ENCODE measurements around the gene LGI1.
"Not testable (repeated sequence)": the region's sequence is repeated elsewhere in the genome, so short reads cannot be mapped to it uniquely, and the experiment has no call there.

Gene LGI1

DNA sequence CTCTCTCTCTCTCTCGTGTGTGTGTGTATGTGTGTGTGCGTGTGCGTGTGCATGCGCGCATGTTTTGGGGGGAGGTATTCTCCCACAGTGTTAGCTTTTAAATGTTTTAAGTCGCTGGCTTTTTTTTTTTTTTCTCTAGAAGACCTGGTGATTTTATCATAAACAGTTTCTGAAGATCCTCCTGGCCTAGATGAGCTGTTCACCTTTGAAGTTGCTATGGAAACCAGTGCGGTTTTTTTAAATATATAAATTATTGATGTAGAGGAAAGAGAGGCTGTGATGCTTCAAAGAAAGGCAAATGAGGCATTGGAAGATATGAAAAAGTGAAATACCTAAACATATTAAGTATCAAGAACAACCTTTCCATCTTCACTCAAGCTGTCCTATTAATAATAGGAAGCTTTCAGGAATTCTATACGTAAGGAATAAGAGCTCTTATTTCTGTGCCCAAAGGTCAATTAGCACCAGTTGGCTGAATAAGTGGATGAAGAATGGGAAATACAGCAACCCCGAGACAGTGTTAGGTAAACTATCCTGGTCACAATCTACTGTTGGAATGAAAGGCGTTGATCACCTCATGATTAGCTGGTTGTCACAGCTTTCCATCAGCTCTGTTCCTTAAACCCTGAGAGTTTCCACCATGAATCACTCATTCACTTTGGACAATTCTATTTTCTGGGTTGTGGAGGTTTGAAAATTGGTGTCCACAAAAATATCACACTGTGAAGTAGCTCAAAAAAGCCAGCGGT is 69.5 kb downstream of the LGI1 start:
- DNase-seq, result no peak
- in situ Hi-C loops (cut with HindIII; ENCODE audit: low pct_ligation_motif_present, low pct_unique_long_range_greater_than_20kb, low sequenced_read_pairs), result no loop called here

DNA sequence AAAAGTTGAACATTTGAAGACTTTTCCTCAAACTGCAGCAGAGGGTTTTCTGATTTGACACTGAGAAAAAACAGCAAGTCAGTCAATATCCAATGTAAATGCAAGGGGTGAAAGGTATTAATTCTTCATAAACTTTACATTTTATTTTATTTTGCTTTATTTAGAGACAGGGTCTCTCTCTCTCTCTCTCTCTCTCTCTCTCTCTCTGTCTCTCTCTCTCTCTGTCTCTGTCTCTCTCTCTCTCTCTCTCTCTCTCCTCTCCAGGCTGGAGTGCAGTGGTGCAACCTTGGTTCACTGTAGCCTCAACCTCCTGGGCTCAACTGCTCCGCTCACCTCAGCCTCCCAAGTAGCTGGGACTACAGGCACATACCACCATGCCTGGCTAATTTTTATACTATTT is 73.3 kb downstream of the LGI1 start:
- in situ Hi-C loops (cut with HindIII; ENCODE audit: low pct_ligation_motif_present, low pct_unique_long_range_greater_than_20kb, low sequenced_read_pairs); DNase-seq: not testable (repeated sequence)

DNA sequence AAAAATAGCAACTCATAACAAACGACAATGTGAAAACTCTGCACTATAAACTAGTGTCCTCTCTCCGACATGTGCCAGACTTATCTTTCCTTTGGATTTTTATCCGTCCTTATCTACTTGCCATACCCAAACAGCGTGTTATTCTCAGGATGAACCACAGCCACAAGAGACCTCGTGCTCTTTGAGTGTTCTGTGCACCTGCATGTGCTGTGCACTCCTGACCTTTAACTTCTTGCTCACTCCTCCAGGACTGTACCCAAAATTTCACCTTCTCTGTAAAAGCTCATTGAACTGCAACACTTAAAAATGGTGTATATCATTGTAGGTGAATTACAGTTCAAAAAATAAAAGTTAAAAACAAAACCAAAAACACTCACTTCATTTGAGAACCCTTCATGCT is 78.0 kb downstream of the LGI1 start:
- DNase-seq, result no peak
- in situ Hi-C loops (cut with HindIII; ENCODE audit: low pct_ligation_motif_present, low pct_unique_long_range_greater_than_20kb, low sequenced_read_pairs), result no loop called here

DNA sequence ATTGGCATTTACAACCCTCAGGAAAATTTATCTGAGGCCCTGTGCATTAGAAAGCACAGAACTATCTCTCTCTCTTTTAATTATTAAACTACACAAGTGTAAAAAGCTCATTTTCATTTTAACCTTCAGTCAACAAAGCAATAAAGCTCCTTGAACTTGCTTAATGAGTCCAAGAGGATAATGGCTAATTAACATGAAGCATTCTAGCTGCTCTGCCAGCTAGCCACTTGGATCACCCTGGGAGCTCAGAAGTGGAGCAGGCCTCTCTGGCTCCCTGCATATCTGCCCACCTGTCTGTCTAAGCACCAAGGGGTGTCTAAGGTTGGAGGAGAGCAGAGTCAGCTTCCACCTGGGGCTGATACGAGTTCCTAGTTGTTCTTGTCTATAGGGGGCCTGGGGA is 80.1 kb downstream of the LGI1 start:
- no peak for DNase-seq
- in situ Hi-C loops (cut with HindIII; ENCODE audit: low pct_ligation_motif_present, low pct_unique_long_range_greater_than_20kb, low sequenced_read_pairs), result no loop called here

DNA sequence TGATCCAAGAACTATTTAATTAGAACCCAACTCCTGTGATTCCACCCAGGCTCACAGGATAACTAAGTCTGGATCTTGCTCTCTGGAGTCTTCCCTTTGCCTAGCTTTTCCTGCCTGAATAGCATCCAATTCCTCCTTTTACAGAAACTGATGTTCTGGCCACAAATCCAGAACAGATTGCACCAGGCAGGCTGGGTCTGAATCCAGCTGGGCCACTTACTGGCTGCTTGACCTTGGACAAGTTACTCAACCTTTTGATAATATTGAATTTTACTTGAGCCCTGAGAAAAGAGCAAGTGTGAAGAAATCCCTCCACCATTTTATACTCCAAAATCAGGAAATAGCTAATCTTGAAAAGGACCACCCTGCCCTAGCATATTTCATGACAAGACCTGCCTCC is 80.5 kb downstream of the LGI1 start:
- in situ Hi-C loops (cut with HindIII; ENCODE audit: low pct_ligation_motif_present, low pct_unique_long_range_greater_than_20kb, low sequenced_read_pairs), result no loop called here
- no peak for DNase-seq

DNA sequence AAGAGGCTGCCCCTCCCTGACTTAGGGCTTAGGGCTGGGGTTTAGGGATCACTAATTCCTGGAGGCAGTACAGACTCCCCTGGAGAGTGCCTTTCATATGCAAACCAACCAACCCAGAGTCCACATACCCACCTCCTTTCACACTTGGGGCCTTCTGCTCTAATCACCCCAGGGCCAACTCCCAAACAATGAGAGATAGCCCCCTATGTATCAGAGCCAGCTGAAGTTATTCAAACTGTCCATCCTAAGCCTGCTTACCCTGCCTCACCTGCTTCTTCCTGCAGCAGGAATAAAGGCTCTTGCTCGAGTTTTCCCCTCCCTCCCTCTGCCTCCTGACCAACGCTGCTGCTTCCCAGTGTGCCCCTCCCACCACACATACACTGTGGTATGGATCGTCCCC is 84.2 kb downstream of the LGI1 start:
- in situ Hi-C loops (cut with HindIII; ENCODE audit: low pct_ligation_motif_present, low pct_unique_long_range_greater_than_20kb, low sequenced_read_pairs), result no loop called here
- no peak for DNase-seq

DNA sequence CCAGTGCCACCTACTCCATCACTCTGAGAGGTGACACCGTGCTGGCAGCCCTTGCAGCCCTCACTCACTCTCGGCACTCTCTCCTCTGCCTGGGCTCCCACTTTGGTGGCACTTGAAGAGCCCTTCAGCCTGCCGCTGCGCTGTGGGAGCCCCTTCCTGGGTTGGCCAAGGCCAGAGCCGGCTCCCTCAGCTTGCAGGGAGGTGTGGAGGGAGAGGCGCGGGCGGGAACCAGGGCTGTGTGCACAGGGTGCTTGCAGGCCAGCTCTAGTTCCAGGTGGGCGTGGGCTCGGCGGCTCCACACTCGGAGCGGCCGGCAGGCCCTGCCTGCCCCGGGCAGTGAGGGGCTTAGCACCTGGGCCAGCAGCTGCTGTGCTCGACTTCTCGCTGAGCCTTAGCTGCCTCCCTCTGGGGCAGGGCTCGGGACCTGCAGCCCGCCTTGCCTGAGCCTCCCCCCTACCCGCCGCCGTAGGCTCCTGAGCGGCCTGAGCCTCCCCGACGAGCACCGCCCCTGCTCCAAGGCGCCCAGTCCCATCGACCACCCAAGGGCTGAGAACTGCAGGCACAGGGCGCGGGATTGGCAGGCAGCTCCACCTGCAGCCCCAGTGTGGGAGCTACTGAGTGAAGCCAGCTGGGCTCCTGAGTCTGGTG is 87.4 kb downstream of the LGI1 start:
- DNase-seq, result no peak
- in situ Hi-C loops (cut with HindIII; ENCODE audit: low pct_ligation_motif_present, low pct_unique_long_range_greater_than_20kb, low sequenced_read_pairs), result no loop called here

Measured in ACHN (cell line).